ENCODE results near the gene EBF4.

EBF4 gene

GRCh38 chr20:2745936-2746635, 53.5 kb downstream of the EBF4 start:
- DNase-seq, result no peak

- DNase-seq, result no peak
These were observed 54.2 kb downstream of the EBF4 start for GRCh38 chr20:2746636-2747265.

DNA sequence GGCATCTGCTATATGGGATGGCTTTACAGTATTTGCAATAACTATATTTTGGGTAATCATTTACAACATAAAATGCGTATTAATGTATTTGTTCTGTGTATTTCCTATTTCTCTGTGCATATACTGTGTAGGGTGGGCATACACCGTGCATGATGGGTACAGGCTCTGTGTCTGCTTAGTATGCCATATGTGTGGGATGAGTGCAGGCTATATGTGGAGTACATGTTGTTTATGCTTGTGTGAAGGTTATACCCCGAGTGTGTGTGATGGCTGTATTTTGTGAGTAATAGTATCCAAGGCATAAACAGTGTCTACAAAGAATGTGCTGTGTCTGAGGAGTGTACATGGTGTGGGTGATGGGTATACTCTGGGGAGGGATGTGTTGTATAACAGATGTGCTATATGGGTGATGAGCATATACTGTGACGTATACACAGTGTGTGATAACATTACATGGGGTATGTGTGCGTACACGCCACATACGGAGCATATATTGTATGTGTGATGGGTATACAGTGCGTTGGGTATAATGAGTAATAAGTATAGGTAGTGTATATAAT, 55.2 kb downstream of the EBF4 start:
- DNase-seq, result no peak

DNA sequence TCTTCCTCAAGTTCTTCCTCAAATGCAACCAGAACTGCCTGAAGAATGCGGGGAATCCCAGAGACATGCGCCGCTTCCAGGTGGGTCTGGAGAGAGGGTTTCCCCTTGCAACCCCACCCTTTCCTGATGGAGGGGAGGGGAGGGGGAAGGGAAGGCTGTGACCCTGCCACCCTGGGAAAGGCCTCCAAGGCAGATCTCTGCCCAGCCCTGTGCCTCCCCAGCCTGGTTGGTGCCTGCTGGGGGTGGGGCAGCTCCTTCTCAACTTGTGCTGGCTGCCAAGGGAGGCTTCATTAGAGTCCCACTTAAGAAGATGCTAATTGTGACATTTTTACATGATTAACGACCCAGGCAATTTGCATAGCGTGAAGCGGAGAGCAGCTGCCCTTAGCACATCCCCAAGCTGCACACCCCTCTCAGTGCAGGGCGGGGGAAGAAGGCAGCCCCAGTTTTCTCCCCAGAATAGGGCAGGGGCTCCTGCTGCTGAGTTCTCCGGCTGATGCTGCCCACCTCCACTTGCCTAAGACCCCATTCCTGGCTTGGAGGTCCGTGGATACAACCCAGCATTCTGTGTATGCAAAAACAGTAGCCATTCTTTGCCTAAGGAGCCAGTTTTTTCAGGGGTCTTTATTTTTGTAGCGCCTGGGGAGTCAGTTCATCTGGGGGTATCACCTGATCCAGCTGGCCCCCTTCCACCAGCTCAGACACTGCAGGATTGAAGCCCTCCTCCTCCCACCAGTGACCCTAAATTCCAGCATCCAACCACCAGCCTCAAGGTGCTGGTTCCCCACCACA, 56.2 kb downstream of the EBF4 start:
- no peak for DNase-seq

DNA sequence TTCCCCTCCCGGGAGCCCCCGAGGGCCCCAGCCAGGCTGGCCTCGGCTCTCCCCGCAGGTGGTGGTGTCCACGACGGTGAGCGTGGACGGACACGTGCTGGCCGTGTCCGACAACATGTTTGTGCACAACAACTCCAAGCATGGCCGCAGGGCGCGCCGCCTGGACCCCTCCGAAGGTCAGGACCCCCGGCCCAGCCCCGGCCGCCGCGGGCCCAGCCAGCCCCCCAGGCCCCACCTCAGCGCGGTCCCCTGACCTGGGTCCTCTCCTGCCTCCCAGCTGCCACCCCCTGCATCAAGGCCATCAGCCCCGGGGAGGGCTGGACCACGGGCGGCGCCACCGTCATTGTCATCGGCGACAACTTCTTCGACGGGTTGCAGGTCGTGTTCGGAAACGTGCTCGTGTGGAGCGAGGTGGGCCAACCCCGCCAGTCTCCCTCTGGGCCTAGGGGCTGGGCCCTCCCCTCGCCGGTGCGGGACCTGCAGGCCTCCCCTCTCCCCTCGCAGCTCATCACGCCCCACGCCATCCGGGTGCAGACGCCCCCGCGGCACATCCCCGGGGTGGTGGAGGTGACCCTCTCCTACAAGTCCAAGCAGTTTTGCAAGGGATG, 56.9 kb downstream of the EBF4 start:
- no peak for DNase-seq

DNA sequence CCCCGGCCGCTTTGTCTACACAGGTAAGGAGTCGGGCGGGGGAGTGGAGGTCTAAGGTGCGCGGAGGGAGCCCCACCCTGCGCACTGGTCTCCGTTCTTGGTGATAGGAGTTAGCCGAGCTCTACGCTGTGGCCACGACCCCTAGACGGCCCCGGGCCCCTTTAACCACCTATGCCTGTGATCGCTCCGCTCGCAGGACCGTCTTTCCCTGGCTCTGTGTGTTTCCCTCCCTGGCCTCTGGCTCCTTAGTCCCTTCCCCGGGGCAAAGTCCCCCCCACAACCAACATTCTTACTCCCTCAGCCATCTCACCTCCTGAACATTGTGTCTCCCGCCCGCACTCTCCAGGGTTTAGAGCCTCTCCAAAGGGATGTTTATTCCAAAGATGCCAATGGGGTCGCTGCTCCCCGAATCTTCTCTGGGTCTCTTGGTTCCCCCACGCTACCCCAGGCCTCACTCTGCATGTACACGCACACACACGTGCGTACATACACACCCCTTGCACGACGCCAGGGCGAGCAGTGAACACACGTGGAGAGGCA, 57.4 kb downstream of the EBF4 start:
- no peak for DNase-seq

DNA sequence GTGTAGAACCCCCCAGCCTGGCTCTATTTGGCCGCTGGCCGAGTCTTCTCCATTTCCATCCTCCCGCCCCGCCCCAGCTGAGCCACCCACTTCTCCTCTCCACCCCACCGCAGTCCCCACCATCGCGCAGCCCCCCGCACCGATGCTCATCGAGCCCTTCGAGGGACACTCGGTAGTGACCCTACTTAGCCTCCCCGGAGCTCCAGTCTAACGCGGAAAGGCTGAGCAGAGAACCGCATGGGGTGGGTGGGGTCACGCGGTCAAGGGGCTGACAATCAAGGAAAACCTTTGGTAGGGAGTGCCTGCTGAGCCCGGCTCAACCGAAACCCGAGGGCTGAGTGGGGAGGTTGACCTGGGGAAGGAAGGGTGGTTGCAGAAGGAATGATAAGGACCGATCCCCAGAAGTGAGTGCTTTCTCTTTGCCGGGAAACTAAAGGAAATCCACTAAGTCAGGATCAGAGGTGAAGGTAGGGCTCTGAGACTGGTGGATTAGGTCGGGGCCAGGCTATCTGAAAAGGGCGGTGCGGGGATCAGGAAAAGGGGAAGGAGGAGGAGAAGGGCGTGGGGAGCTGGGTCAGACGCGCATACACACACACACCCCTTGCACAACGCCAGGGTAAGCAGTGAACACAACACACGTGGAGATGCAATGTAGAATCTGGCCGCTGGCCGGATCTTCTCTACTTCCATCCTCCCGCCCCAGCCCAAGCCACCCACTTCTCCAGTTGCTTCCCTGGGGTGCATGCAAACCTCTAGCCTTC, 58.1 kb downstream of the EBF4 start:
- no peak for DNase-seq

GRCh38 chr20:2751347-2751877, 58.8 kb downstream of the EBF4 start:
- DNase-seq, result no peak

- DNase-seq, result peak; percentile 75
These were observed 59.4 kb downstream of the EBF4 start for GRCh38 chr20:2751878-2752566.

GRCh38 chr20:2752567-2753460, 60.2 kb downstream of the EBF4 start:
- DNase-seq, result peak; percentile 69

- no peak for DNase-seq
These were observed 61.0 kb downstream of the EBF4 start for GRCh38 chr20:2753461-2754040.

GRCh38 chr20:2754424-2754823, 61.8 kb downstream of the EBF4 start:
- no peak for DNase-seq

GRCh38 chr20:2755451-2756055, 63.0 kb downstream of the EBF4 start:
- DNase-seq, result no peak

- no peak for DNase-seq
These were observed 63.6 kb downstream of the EBF4 start for GRCh38 chr20:2756056-2756611.

DNA sequence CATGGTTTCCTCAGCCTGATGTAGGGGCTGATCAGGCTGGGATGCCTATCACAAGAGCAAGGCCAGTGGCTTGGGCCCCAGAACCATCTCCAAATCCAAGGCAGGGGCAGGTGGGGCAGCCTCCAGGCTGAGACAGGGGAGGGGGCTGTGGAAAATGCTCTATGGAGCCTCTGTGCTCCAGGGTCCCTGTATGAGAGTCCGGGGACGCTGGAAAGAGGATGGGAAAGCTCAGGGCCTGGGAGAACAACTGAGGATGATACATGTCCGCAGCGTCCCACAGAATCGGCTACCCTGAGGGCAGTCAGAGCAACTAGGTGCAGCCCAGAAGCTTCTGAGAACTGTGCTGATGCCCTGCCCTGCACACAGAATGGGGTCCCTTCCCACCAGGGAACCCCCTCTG, 64.4 kb downstream of the EBF4 start:
- no peak for DNase-seq

GRCh38 chr20:2757969-2758368, 65.4 kb downstream of the EBF4 start:
- DNase-seq, result no peak

- DNase-seq, result no peak
These were observed 66.6 kb downstream of the EBF4 start for GRCh38 chr20:2759143-2759542.

DNA sequence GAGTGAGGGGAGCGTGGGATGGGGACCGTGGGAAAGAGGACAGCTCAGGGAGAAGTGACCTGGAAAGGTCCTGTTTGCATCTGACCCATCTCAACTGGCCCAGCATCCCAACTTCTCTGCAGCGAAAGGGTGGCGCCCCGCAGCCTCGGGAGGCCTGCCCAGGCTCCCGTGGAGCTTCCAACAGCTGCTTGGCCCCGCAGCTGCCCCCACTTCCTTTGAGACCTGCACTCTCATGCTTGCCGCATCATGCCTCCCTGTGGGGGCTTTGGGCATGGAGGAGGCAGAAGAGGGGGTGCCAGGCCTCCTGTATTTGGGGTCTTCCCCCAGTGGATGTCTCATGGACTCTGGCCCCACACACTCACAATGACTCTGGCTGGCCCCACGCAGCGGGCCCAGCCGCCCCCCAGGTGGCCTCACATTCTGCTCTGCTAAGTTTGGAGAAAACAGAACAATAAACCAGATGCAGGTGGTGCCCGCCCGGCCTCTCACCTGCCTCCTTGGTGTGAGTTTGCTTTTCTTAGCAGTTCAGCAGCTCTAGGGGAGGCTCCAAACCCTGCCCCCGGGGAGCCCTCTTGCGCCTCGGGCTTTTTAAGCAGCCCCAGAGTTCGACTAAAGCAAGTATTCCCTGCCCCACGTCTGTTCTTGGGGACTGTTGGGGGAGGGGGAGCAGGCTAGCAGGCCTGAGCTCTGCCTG, 67.2 kb downstream of the EBF4 start:
- DNase-seq, result no peak
